Measurements from ENCODE around the gene SPATA17. TPM values are rescaled to one million over a fixed set of nuclear protein-coding genes. Genes with fewer than 3 reads are reported as not detected.

Gene SPATA17
- total and polyA plus RNA-seq, 2 experiments from 2014 or later: 0.43 to 1.3 TPM

DNA sequence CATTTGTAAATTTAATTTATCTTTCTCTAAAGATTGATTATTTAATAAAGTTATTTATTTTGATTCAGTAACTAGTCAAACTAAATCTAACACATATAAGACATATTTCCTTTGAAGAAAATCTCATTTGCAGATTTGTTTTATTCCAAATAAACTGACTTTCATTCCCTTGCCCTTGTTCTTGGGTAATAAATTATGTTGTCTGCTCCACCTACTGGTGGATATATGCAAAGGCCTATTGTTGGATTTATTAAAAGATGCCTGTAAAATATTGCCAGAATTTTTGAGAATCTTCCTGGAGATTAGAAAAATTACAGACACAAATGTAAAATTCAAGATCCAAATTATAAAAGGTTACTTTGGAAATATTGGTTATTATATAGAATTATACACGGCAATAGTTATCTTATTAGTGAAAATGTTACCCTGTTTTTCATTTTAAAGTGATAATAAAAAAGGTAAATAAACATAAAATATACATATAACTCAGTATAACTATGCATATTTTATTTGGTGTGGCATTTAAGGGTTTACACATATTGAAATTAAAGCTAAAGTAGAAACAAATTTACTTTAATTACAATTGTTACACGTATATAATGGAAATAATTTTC, 116.1 kb downstream of the SPATA17 start:
- no peak overlapping the region for H3K27ac ChIP-seq
- no peak overlapping the region for H3K9ac ChIP-seq
- H3F3A ChIP-seq (ENCODE audit: insufficient read depth): no peaks in the 10 kb centered on the region
- H3K9me2 ChIP-seq (ENCODE audit: insufficient read depth): no peaks in the 10 kb centered on the region
- H3K79me2 ChIP-seq (ENCODE audit: insufficient read depth): no peaks in the 10 kb centered on the region
- no peak overlapping the region for H2AFZ ChIP-seq
- H3K4me3 ChIP-seq: no peak overlapping the region
- 57 to 69% methylated on average over 2 of the region's 2 CpGs for WGBS, 2 experiments (ENCODE audit: low coverage in 1 of 2, low lambda C conversion rate in 2 of 2, missing lambda C conversion rate in 2 of 2)
- no peaks in the 10 kb centered on the region for H3K9me3 ChIP-seq (ENCODE audit: low read depth)
- H3K4me2 ChIP-seq (ENCODE audit: unreplicated experiment): no peak overlapping the region
- DNase-seq: peak; percentile 62
- no peaks in the 10 kb centered on the region for H3K27me3 ChIP-seq (replicated peaks; ENCODE audit: insufficient read depth)
- no peaks in the 10 kb centered on the region for H4K20me1 ChIP-seq (ENCODE audit: insufficient read depth)
- no peaks in the 10 kb centered on the region for H3K36me3 ChIP-seq (ENCODE audit: low read depth)
- TF ChIP-seq EZH2 (IDR thresholded peaks at IDR 0.05; ENCODE audit: insufficient read depth, poor library complexity, severe bottlenecking) (no peak), EZH2phosphoT487 (IDR thresholded peaks at IDR 0.05; ENCODE audit: insufficient read depth, low read depth) (no peak)
- in situ Hi-C loops (cut with MboI): no loop called here
- no peaks in the 10 kb centered on the region for H3K4me1 ChIP-seq (ENCODE audit: insufficient read depth)

DNA sequence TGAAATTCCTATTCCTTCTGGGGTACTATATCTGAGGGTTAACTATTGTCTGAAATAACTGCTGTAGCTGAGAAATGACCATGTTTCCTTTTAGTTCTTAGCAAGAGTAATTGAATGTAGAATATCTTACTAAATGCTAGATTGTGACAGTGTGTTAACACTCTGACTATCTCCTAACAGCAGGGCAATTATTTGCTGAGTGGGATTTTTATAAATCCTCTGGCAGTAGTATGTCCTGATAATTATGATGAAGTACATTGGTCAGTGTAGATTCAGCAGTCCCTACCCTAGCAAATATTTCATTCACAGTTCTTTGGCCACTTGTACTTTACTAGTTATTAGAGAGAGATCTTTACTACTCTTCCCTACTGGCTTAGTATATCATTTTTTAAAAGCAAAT, 138.6 kb downstream of the SPATA17 start:
- in situ Hi-C loops (cut with MboI): no loop called here
- no peak overlapping the region for H3K27ac ChIP-seq
- H2AFZ ChIP-seq: no peak overlapping the region
- H3K4me2 ChIP-seq (ENCODE audit: unreplicated experiment): no peak overlapping the region
- H3K4me3 ChIP-seq: no peak overlapping the region
- no peaks in the 10 kb centered on the region for H3K27me3 ChIP-seq (replicated peaks; ENCODE audit: insufficient read depth)
- H4K20me1 ChIP-seq (ENCODE audit: insufficient read depth): no peaks in the 10 kb centered on the region
- H3K36me3 ChIP-seq (ENCODE audit: low read depth): no peaks in the 10 kb centered on the region
- H3K79me2 ChIP-seq (ENCODE audit: insufficient read depth): no peaks in the 10 kb centered on the region
- TF ChIP-seq EZH2 (IDR thresholded peaks at IDR 0.05; ENCODE audit: insufficient read depth, poor library complexity, severe bottlenecking) (no peak), EZH2phosphoT487 (IDR thresholded peaks at IDR 0.05; ENCODE audit: insufficient read depth, low read depth) (no peak)
- no peaks in the 10 kb centered on the region for H3K9me2 ChIP-seq (ENCODE audit: insufficient read depth)
- H3K9ac ChIP-seq: no peak overlapping the region
- no peaks in the 10 kb centered on the region for H3F3A ChIP-seq (ENCODE audit: insufficient read depth)
- H3K9me3 ChIP-seq (ENCODE audit: low read depth): no peaks in the 10 kb centered on the region
- no peaks in the 10 kb centered on the region for H3K4me1 ChIP-seq (ENCODE audit: insufficient read depth)
- no peak for DNase-seq

DNA sequence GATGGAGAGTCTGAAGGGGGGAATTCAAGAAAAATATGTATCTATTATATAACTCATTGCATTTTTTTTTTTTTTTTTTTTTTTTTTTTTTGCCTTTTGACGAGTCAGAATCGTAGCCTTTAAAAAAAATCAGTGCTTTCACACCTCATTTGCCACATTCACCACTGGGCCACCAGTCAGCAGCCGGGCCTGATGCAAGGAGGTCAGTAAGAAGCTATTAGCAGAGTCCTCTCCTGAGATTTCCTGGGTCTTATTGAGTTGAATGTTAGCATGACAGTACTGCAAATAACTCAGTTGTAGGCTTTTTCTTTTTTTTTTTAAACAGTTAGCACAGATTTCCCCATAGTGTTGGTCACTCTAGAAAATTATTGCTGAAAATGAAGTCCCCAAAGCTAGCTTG, 139.8 kb downstream of the SPATA17 start:
- TF ChIP-seq EZH2 (IDR thresholded peaks at IDR 0.05; ENCODE audit: insufficient read depth, poor library complexity, severe bottlenecking) (no peak), EZH2phosphoT487 (IDR thresholded peaks at IDR 0.05; ENCODE audit: insufficient read depth, low read depth) (no peak)
- no peaks in the 10 kb centered on the region for H3K9me2 ChIP-seq (ENCODE audit: insufficient read depth)
- H3K9me3 ChIP-seq (ENCODE audit: low read depth): no peaks in the 10 kb centered on the region
- WGBS, 2 experiments (ENCODE audit: low coverage in 1 of 2, low lambda C conversion rate in 2 of 2, missing lambda C conversion rate in 2 of 2): 53 to 71% methylated on average over 3 of the region's 3 CpGs
- H3K36me3 ChIP-seq (ENCODE audit: low read depth): no peaks in the 10 kb centered on the region
- H3F3A ChIP-seq (ENCODE audit: insufficient read depth): no peaks in the 10 kb centered on the region
- no peak for DNase-seq
- no peaks in the 10 kb centered on the region for H4K20me1 ChIP-seq (ENCODE audit: insufficient read depth)
- H3K27me3 ChIP-seq (replicated peaks; ENCODE audit: insufficient read depth): no peaks in the 10 kb centered on the region
- no peak overlapping the region for H3K9ac ChIP-seq
- H3K27ac ChIP-seq: no peak overlapping the region
- no peaks in the 10 kb centered on the region for H3K79me2 ChIP-seq (ENCODE audit: insufficient read depth)
- H2AFZ ChIP-seq: no peak overlapping the region
- no peaks in the 10 kb centered on the region for H3K4me1 ChIP-seq (ENCODE audit: insufficient read depth)
- in situ Hi-C loops (cut with MboI): no loop called here
- H3K4me3 ChIP-seq: no peak overlapping the region
- H3K4me2 ChIP-seq (ENCODE audit: unreplicated experiment): no peak overlapping the region

DNA sequence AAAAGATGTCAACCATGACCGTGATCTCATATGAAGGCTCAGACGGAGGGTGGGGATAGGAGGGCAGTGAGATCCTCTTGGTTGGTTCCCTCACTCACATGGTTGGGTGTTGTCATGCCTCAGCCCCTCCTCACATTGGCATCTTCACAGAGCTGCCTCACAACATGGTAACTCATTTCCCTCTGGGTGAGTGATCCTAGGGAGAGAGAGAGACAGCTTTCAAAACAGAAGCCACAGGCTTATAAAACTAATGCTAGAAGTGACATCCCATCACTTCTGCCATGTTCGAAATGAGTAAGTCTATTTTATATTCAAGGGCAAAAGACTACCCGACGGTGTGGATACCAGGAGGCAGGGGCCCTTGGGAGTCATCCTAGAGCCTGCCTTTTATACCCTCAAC, 145.5 kb downstream of the SPATA17 start:
- H3F3A ChIP-seq (ENCODE audit: insufficient read depth): no peaks in the 10 kb centered on the region
- no peak overlapping the region for H3K9ac ChIP-seq
- H3K27ac ChIP-seq: no peak overlapping the region
- in situ Hi-C loops (cut with MboI): no loop called here
- H4K20me1 ChIP-seq (ENCODE audit: insufficient read depth): no peaks in the 10 kb centered on the region
- no peaks in the 10 kb centered on the region for H3K27me3 ChIP-seq (replicated peaks; ENCODE audit: insufficient read depth)
- H3K4me1 ChIP-seq (ENCODE audit: insufficient read depth): no peaks in the 10 kb centered on the region
- no peak overlapping the region for H3K4me2 ChIP-seq (ENCODE audit: unreplicated experiment)
- H3K36me3 ChIP-seq (ENCODE audit: low read depth): no peaks in the 10 kb centered on the region
- H2AFZ ChIP-seq: no peak overlapping the region
- DNase-seq: no peak
- H3K9me2 ChIP-seq (ENCODE audit: insufficient read depth): no peaks in the 10 kb centered on the region
- no peak overlapping the region for H3K4me3 ChIP-seq
- no peaks in the 10 kb centered on the region for H3K79me2 ChIP-seq (ENCODE audit: insufficient read depth)
- WGBS, 2 experiments (ENCODE audit: low coverage in 1 of 2, low lambda C conversion rate in 2 of 2, missing lambda C conversion rate in 2 of 2): 82% methylated on average over 5 of the region's 5 CpGs
- TF ChIP-seq EZH2phosphoT487 (IDR thresholded peaks at IDR 0.05; ENCODE audit: insufficient read depth, low read depth) (no peak), EZH2 (IDR thresholded peaks at IDR 0.05; ENCODE audit: insufficient read depth, poor library complexity, severe bottlenecking) (no peak)
- no peaks in the 10 kb centered on the region for H3K9me3 ChIP-seq (ENCODE audit: low read depth)

DNA sequence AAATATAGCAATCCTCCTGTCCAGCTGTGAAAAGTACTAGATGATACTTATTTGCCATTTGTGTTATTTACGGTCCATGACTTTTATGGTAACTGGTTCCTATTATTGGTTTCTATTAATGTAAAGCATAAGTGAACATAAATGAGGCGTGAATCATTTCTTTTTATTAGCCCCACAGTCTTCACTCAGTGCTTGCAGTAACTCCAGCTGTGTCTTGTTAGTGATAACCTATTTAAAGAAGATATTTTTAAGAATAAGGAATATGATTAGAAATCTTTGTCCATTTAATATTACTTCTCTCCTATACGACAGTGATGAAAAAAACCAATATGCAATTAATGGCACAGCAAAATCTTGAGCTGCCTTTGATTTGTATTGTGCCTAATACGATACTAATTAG, 149.9 kb downstream of the SPATA17 start:
- no peak for DNase-seq
- 2 to 4% methylated on average over 4 of the region's 4 CpGs for WGBS, 2 experiments (ENCODE audit: low coverage in 1 of 2, low lambda C conversion rate in 2 of 2, missing lambda C conversion rate in 2 of 2)
- H3K27ac ChIP-seq: no peak overlapping the region
- H3K9ac ChIP-seq: no peak overlapping the region
- no peak overlapping the region for H3K4me2 ChIP-seq (ENCODE audit: unreplicated experiment)
- no peak for TF ChIP-seq EZH2phosphoT487 (IDR thresholded peaks at IDR 0.05; ENCODE audit: insufficient read depth, low read depth)
- no peak for TF ChIP-seq EZH2 (IDR thresholded peaks at IDR 0.05; ENCODE audit: insufficient read depth, poor library complexity, severe bottlenecking)
- no peaks in the 10 kb centered on the region for H4K20me1 ChIP-seq (ENCODE audit: insufficient read depth)
- in situ Hi-C loops (cut with MboI): no loop called here
- no peak overlapping the region for H2AFZ ChIP-seq
- no peaks in the 10 kb centered on the region for H3K9me2 ChIP-seq (ENCODE audit: insufficient read depth)
- no peaks in the 10 kb centered on the region for H3K27me3 ChIP-seq (replicated peaks; ENCODE audit: insufficient read depth)
- no peaks in the 10 kb centered on the region for H3F3A ChIP-seq (ENCODE audit: insufficient read depth)
- H3K79me2 ChIP-seq (ENCODE audit: insufficient read depth): no peaks in the 10 kb centered on the region
- H3K4me3 ChIP-seq: no peak overlapping the region
- no peaks in the 10 kb centered on the region for H3K36me3 ChIP-seq (ENCODE audit: low read depth)
- no peaks in the 10 kb centered on the region for H3K4me1 ChIP-seq (ENCODE audit: insufficient read depth)
- no peaks in the 10 kb centered on the region for H3K9me3 ChIP-seq (ENCODE audit: low read depth)
